OCI-LY1 (cell line): ENCODE data around the gene SKAP1.

Experiments
- H2AFZ ChIP-seq: fragments of 200-600 bp; sonication (generic), shearing (Covaris generic); 2 replicates; pipeline ENCODE4 v1.6.0; 2014; ENCODE audit warnings: antibody characterized with exemption, mild to moderate bottlenecking, low read length
- H3F3A ChIP-seq: fragments of 200-600 bp; sonication (generic), shearing (Covaris generic); 2 replicates; pipeline ENCODE4 v1.6.0; 2014; ENCODE audit warnings: mild to moderate bottlenecking, antibody characterized with exemption, low read length, moderate library complexity; ENCODE audit not compliant: insufficient read depth
- H3K27ac ChIP-seq: fragments of 200-600 bp; sonication (generic); 2 replicates; pipeline ENCODE4 v1.5.1; 2014; ENCODE audit warnings: low read length, mixed run types, mild to moderate bottlenecking, low read depth; ENCODE audit not compliant: poor library complexity, severe bottlenecking
- H3K27me3 ChIP-seq: fragments of 200-600 bp; sonication (generic); 2 replicates; pipeline ENCODE4 v1.6.0; 2014; ENCODE audit warnings: antibody characterized with exemption, mild to moderate bottlenecking, low read length, moderate library complexity; ENCODE audit not compliant: insufficient read depth
- H3K36me3 ChIP-seq: fragments of 200-600 bp; sonication (generic); 2 replicates; pipeline ENCODE4 v1.6.1; 2014; ENCODE audit warnings: mild to moderate bottlenecking, antibody characterized with exemption, low read length, moderate library complexity, mixed read lengths; ENCODE audit not compliant: insufficient read depth
- H3K4me1 ChIP-seq: fragments of 200-600 bp; sonication (generic); 2 replicates; pipeline ENCODE4 v1.5.1; 2014; ENCODE audit warnings: mild to moderate bottlenecking, low read length, moderate library complexity; ENCODE audit not compliant: insufficient read depth, severe bottlenecking
- H3K4me2 ChIP-seq: fragments of 200-600 bp; sonication (generic), shearing (Covaris generic); 2 replicates; pipeline ENCODE4 v1.6.1; 2014; ENCODE audit warnings: low read length
- H3K4me3 ChIP-seq: fragments of 200-600 bp; sonication (generic); 2 replicates; pipeline ENCODE4 v1.5.1; 2014; ENCODE audit warnings: low read length, low read depth, mild to moderate bottlenecking, mixed read lengths; ENCODE audit not compliant: poor library complexity, severe bottlenecking
- H3K79me2 ChIP-seq: fragments of 200-600 bp; shearing (Covaris generic); 2 replicates; pipeline ENCODE4 v1.6.1; 2016; ENCODE audit warnings: mixed run types, low read length, mixed read lengths; ENCODE audit not compliant: insufficient read depth
- H3K9ac ChIP-seq: fragments of 200-600 bp; sonication (generic), shearing (Covaris generic); 2 replicates; pipeline ENCODE4 v1.6.1; 2014; ENCODE audit warnings: mild to moderate bottlenecking, low read length, mixed read lengths
- H3K9me2 ChIP-seq: fragments of 200-600 bp; sonication (generic), shearing (Covaris generic); 2 replicates; pipeline ENCODE4 v1.6.1; 2014; ENCODE audit warnings: low read depth, mild to moderate bottlenecking, low read length, mixed read lengths
- H3K9me3 ChIP-seq: fragments of 200-600 bp; shearing (Covaris generic); 2 replicates; pipeline ENCODE4 v1.6.1; 2014; ENCODE audit warnings: low read length, mixed read lengths
- H4K20me1 ChIP-seq: fragments of 200-600 bp; sonication (generic), shearing (Covaris generic); 2 replicates; pipeline ENCODE4 v1.6.0; 2016; ENCODE audit warnings: mild to moderate bottlenecking, low read length; ENCODE audit not compliant: insufficient read depth
- EZH2 ChIP-seq: fragments of 200-600 bp; sonication (generic), shearing (Covaris generic); IDR thresholded peaks from 2 replicates; pipeline ENCODE4 v1.8.0; 2017; ENCODE audit warnings: borderline replicate concordance, mixed run types, mild to moderate bottlenecking, antibody characterized with exemption, low read length, moderate library complexity, mixed read lengths
- TF ChIP-seq, protein P1 (sequence below): fragments of 200-600 bp; sonication (generic), shearing (Covaris generic); IDR thresholded peaks from 2 replicates; pipeline ENCODE4 v1.5.1; 2017; ENCODE audit warnings: mild to moderate bottlenecking, antibody characterized with exemption, low read length, moderate library complexity, mixed read lengths

Gene SKAP1

DNA sequence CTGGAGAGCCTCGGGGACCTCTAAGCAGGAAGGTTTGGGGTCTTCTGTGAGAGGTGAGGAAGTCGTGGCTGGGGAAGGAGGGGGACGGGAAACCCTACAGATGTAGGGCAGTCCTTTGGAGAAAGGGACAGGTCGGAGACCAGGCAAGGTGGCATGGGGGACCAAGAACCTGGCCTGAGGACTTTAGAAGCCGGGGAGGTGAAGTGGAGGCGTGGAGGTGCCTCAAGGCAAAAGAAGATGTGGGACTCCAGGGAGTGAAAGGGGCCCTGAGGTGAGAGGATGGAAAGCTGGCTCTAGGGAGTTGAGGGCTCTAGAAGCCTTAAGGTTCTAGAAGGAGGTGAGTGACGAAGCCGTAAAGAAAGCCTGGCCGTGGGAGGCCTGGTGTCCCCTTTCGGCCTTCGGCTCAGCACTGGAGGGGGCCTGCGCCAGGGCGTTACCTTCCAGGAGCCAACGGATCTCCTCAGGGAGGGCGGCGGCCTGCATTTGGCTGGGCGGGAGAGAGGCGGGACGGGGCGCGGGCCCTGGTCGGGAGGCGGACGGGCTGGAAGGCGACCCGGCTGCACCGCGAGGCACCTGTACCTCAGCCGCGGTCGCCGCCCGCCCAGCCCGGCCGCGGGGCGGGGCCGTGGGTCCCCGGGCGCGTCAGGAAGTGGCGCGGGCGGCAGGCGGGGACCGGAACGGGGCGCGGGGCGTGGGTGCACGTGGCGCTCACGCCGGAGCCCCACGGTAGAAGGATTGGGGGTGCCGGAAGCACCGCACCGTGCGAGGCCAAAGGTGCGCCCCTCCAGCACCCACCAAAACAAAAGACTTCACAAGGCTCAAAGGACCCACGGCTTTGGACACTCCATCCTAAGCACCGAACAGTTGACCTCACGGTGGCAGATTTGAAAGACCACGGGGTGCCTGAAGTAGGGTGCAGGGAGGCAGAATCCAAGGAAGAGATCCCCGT lies at the start of gene SKAP1:
Gene SKAP1 (minus strand): TSS at position 577 of the 949 bp plus-strand sequence.
- H3K27ac ChIP-seq, result no peak within 1 kb of the TSS
- H3K4me2 ChIP-seq, result no peak within 1 kb of the TSS
- no peaks in the 10 kb centered on the region for H3K4me1 ChIP-seq
- TF ChIP-seq, protein P1, sequence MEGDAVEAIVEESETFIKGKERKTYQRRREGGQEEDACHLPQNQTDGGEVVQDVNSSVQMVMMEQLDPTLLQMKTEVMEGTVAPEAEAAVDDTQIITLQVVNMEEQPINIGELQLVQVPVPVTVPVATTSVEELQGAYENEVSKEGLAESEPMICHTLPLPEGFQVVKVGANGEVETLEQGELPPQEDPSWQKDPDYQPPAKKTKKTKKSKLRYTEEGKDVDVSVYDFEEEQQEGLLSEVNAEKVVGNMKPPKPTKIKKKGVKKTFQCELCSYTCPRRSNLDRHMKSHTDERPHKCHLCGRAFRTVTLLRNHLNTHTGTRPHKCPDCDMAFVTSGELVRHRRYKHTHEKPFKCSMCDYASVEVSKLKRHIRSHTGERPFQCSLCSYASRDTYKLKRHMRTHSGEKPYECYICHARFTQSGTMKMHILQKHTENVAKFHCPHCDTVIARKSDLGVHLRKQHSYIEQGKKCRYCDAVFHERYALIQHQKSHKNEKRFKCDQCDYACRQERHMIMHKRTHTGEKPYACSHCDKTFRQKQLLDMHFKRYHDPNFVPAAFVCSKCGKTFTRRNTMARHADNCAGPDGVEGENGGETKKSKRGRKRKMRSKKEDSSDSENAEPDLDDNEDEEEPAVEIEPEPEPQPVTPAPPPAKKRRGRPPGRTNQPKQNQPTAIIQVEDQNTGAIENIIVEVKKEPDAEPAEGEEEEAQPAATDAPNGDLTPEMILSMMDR, result no peak
- TF ChIP-seq EZH2, result no peak
- H3K9me3 ChIP-seq, result no peaks in the 10 kb centered on the region
- no peak within 1 kb of the TSS for H3K9ac ChIP-seq
- H3K36me3 ChIP-seq, result no peaks in the 10 kb centered on the region
- H3K27me3 ChIP-seq, result peaks cover 11% of the 10 kb centered on the region
- no peak within 1 kb of the TSS for H2AFZ ChIP-seq
- H3K9me2 ChIP-seq, result no peaks in the 10 kb centered on the region
- H3K79me2 ChIP-seq, result no peaks in the 10 kb centered on the region
- H3K4me3 ChIP-seq, result no peak within 1 kb of the TSS
- no peaks in the 10 kb centered on the region for H4K20me1 ChIP-seq
- H3F3A ChIP-seq, result no peaks in the 10 kb centered on the region

DNA sequence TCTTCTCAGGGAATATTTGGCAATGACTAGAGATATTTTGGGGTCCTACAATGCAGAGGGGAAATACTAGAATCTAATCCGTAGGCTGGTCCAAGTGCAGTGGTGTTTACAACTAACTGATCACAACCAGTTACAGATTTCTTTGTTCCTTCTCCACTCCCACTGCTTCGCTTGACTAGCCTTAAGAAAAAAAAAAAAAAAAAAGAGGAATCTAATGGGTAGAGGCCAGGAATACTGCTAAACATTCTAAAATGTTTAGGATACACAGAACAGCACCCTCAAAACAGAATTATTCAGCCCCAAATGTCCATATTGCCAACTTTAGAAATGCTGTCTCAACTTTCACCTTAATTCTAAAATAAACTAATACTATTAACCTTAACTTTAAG lies 49.0 kb upstream of the SKAP1 start:
- H3K27ac ChIP-seq, result no peak overlapping the region
- TF ChIP-seq, protein P1, result no peak
- TF ChIP-seq EZH2, result no peak
- no peaks in the 10 kb centered on the region for H3K79me2 ChIP-seq
- H3K9ac ChIP-seq, result no peak overlapping the region
- no peaks in the 10 kb centered on the region for H3K9me2 ChIP-seq
- no peaks in the 10 kb centered on the region for H3K9me3 ChIP-seq
- no peaks in the 10 kb centered on the region for H3F3A ChIP-seq
- no peak overlapping the region for H3K4me3 ChIP-seq
- H3K4me2 ChIP-seq, result no peak overlapping the region
- H3K27me3 ChIP-seq, result no peaks in the 10 kb centered on the region
- no peaks in the 10 kb centered on the region for H4K20me1 ChIP-seq
- H3K36me3 ChIP-seq, result no peaks in the 10 kb centered on the region
- H3K4me1 ChIP-seq, result no peaks in the 10 kb centered on the region
- H2AFZ ChIP-seq, result no peak overlapping the region

DNA sequence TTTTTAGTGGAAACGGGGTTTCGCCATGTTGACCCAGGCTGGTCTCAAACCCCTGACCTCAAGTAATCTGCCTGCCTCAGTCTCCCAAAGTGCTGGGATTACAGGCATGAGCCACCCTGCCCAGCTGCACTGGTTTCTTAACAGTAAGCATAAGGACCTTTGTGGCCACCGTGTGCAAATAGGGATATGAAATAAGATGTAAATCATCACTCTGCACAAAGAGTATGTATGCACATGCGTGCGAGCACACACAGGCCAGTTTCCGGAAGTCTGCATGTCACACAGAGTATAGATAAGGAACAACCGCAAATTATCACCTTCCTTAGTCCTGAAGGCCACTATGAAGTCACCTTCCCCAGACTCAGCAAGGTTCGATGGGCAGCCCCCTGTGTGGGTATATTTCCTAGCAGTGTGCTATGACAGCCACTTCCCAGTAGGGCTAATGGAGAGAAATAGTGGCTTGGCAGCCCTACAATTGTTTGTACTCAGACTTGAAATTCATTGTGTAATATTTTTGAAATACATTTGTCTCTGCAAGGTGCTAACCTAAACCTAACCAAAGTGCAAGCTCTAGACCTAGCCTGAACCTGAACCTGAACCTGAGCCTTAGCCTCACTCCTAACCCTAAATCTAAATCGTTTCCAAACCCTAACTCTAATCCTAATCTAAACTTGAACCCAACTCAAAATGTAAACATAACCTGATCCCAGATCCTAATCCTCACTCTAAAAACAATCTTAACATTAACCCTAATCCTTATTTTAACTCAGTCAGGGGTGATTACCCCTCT lies 48.4 kb upstream of the SKAP1 start:
- Histone ChIP-seq H3K9me2 (no peaks in the 10 kb centered on the region), H3K4me1 (no peaks in the 10 kb centered on the region), H3K4me3 (no peak overlapping the region), H3K4me2 (no peak overlapping the region), H2AFZ (no peak overlapping the region), H3K9me3 (no peaks in the 10 kb centered on the region), H3K79me2 (no peaks in the 10 kb centered on the region), H3K27ac (no peak overlapping the region), H3F3A (no peaks in the 10 kb centered on the region), H3K36me3 (no peaks in the 10 kb centered on the region), H4K20me1 (no peaks in the 10 kb centered on the region), H3K9ac (no peak overlapping the region), H3K27me3 (no peaks in the 10 kb centered on the region)
- TF ChIP-seq EZH2, result no peak
- TF ChIP-seq, protein P1, result no peak
